Common myeloid progenitor, CD34-positive (primary cell): ENCODE measurements around the gene TTC7B.

Experiments
- CTCF ChIA-PET: fragments of 350-600 bp; sonication (Branson Sonifier 250); formaldehyde crosslinking; loops from one replicate; lab custom pipeline; 2021; ENCODE audit warnings: antibody characterized with exemption; lab: Charles Lee
- POLR2A ChIA-PET: fragments of 350-600 bp; sonication (Branson Sonifier 250); formaldehyde crosslinking; loops from one replicate; lab custom pipeline; 2021; ENCODE audit warnings: antibody characterized with exemption; lab: Charles Lee
- DNase-seq, 3 donors: peaks; one replicate each; pipeline versions ENCODE4 v3.0.0 to v3.0.0-alpha.2; 2013
- H3K27ac ChIP-seq, 2 experiments: 1 replicate in 1 of 2; 2 replicates in 1 of 2; pipeline ENCODE4 v1.7.0; 2013; ENCODE audit warnings: inconsistent platforms in 2 of 2, low read length in 2 of 2, mild to moderate bottlenecking in 2 of 2, low read depth in 1 of 2, moderate library complexity in 1 of 2; ENCODE audit not compliant: severe bottlenecking in 2 of 2, insufficient read depth in 1 of 2, poor library complexity in 1 of 2
- H3K27me3 ChIP-seq, 5 experiments: replicated peaks in 2 of 5; 1 replicate in 3 of 5; 2 replicates in 2 of 5; pipeline versions ENCODE4 v1.6.1 to v1.7.0; 2013; ENCODE audit warnings: low read length in 4 of 5, mild to moderate bottlenecking in 2 of 5, moderate library complexity in 2 of 5, inconsistent platforms in 1 of 5; ENCODE audit not compliant: insufficient read depth in 5 of 5, control insufficient read depth in 4 of 5
- H3K36me3 ChIP-seq, 4 experiments: 1 replicate in 2 of 4; 2 replicates in 2 of 4; pipeline versions ENCODE4 v1.6.1 to v1.7.0; 2013; ENCODE audit warnings: low read length in 3 of 4, control low read depth in 1 of 4, mild to moderate bottlenecking in 1 of 4; ENCODE audit not compliant: control insufficient read depth in 4 of 4, insufficient read depth in 4 of 4
- H3K4me1 ChIP-seq, 4 experiments: 1 replicate in 3 of 4; 2 replicates in 1 of 4; pipeline versions ENCODE4 v1.6.1 to v1.7.1; 2013; ENCODE audit warnings: low read length in 3 of 4, mild to moderate bottlenecking in 3 of 4, control low read depth in 1 of 4, inconsistent platforms in 1 of 4, moderate library complexity in 1 of 4; ENCODE audit not compliant: control insufficient read depth in 4 of 4, insufficient read depth in 4 of 4; ENCODE audit errors: control extremely low read depth in 1 of 4
- H3K4me3 ChIP-seq, 7 experiments: 1 replicate in 4 of 7; 2 replicates in 3 of 7; pipeline versions ENCODE4 v1.5.1 to v1.7.0; 2013; ENCODE audit warnings: mild to moderate bottlenecking in 7 of 7, low read length in 6 of 7, moderate library complexity in 6 of 7, inconsistent platforms in 2 of 7, low read depth in 2 of 7, control low read depth in 1 of 7; ENCODE audit not compliant: insufficient read depth in 4 of 7, control insufficient read depth in 1 of 7; ENCODE audit errors: extremely low read depth in 1 of 7
- H3K9me3 ChIP-seq, 5 experiments: 1 replicate in 4 of 5; 2 replicates in 1 of 5; pipeline versions ENCODE4 v1.6.1 to v1.7.1; 2013; ENCODE audit warnings: low read length in 4 of 5, mild to moderate bottlenecking in 2 of 5, inconsistent platforms in 1 of 5, low read depth in 1 of 5, moderate library complexity in 1 of 5; ENCODE audit not compliant: control insufficient read depth in 4 of 5, insufficient read depth in 2 of 5; ENCODE audit errors: control extremely low read depth in 1 of 5
- WGBS: methylation state at CpG from one replicate; pipeline ENCODE4 v1.1.5; 2013; ENCODE audit not compliant: insufficient coverage; 5-methylcytosine and 5-hydroxymethylcytosine counted together

Gene TTC7B

DNA sequence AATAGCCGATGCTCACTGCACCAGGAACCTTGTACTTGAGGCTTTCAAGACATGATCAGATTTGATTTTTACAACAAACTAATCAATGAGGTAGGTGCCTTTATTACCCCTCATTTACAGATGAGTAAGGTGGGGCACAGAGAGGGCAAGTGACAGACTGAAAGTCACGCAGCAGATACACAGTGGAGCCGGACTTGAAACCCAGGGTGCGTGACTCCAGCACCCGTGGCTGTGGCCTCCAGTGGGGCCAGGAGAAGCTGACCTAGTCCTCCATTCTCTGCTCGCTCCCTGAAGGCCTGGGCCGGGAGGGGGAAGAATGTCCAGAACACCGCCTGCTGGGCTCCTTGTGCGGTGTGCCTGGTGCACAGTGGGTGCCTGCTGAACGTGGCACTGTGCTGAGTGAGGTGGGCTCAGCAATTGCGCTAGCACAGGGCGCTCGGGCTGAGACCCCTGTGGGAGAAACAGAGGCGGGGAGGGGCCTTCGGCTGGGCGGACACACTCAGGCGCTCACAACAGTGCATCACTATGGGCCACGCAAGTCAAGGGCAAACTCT lies 294.2 kb downstream of the TTC7B start:
- CTCF ChIA-PET: interaction anchor here (1.1 kb wide), 1 partner anchor 12 kb away, joined by 3 read pairs; no protein-coding TSS in a partner anchor
- Histone ChIP-seq H3K9me3 (peaks cover 0 to 14% (median 7%) of the 10 kb centered on the region in 5 experiments), H3K4me3 (no peak overlapping the region), H3K27me3 (peaks cover 0 to 7% (median 0%) of the 10 kb centered on the region in 5 experiments), H3K36me3 (no peaks in the 10 kb centered on the region), H3K4me1 (peaks cover 0 to 4% (median 1%) of the 10 kb centered on the region in 4 experiments), H3K27ac (no peak overlapping the region)
- over 99% methylated on average over 17 of the region's 18 CpGs for WGBS
- no peak for DNase-seq
- POLR2A ChIA-PET: no interaction called here

DNA sequence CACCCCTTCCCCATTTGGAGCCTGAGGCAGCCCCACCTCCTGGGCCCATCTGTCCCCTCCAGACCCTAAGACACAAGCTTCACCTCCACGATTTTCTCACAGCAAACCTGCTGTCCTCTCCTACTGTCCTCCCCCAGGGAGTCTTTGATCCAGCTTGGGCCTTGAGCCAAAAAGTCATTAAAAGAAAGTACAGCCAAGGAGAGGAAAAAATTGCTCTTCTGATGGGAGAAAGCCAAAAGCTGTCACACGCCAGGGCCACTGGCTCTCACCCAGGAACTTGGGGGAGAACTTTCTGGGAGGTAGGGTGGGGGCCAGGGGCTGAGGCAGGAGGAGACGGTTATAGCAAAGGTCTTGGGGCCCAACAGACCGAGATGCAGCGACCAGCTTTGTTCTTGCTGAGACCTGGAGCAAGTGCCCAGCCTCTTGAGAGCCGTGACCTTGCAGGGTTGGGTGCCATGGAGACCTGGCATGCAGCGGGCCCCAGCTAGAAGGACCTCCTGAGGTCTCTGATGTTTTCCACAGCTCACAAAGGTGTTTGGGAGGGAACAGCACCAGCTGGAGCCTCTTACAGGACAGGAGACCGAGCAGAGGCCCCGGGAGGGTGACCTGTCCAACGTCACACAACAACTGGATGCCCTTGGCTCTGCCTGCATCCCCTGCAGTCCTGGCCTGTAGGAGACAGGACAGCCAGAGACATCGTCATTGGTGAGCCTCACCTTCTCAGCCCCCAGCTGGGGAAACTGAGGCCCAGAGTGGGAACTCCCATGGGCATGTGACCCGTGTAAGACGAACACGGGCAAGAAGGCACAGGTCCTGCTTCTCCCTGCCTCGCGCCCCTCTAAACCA lies 294.9 kb downstream of the TTC7B start:
- no peak overlapping the region for H3K4me3 ChIP-seq

DNA sequence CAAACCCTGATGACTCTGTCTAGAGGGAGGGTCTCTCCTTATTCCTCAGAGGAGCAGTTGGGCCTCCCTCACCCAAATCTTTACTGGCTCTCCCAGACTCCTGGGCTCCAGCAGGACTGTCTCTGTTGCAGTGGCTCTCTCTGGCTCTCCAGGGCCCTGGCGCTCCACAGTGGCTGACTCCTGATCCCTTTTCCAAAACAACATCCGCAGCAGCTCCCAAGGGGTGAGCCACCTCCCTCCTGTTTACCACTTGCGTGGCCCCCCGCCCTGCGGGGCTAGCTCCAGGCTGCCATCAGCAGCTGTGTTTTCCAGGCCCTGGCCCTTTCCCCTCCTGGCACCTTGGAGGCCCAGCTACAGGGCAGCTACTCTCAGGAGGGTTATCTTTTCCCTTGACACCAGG lies 295.9 kb downstream of the TTC7B start:
- Histone ChIP-seq H3K36me3 (no peaks in the 10 kb centered on the region), H3K9me3 (peaks cover 0 to 3% (median 0%) of the 10 kb centered on the region in 5 experiments), H3K27ac (no peak overlapping the region), H3K4me1 (peaks cover 0 to 5% (median 1%) of the 10 kb centered on the region in 4 experiments), H3K27me3 (peaks cover 0 to 6% (median 0%) of the 10 kb centered on the region in 5 experiments), H3K4me3 (no peak overlapping the region)
- WGBS: 94% methylated on average over 4 of the region's 5 CpGs
- no peak for DNase-seq
- CTCF ChIA-PET: interaction anchor here (0.6 to 3.1 kb wide), 3 partner anchors 11 to 135 kb away, joined by 3 to 14 read pairs (median 3); no protein-coding TSS in a partner anchor
- POLR2A ChIA-PET: no interaction called here

More for the DNA sequence above, 294.9 kb downstream of the TTC7B start:
- ChIA-PET POLR2A (no interaction called here), CTCF (interaction anchor here (0.6 to 0.8 kb wide), 3 partner anchors 12 to 200 kb away, joined by 3 read pairs; no protein-coding TSS in a partner anchor)
- Histone ChIP-seq H3K27me3 (peaks cover 0 to 7% (median 0%) of the 10 kb centered on the region in 5 experiments), H3K4me1 (peaks cover 0 to 5% (median 1%) of the 10 kb centered on the region in 4 experiments), H3K27ac (no peak overlapping the region), H3K9me3 (peaks cover 0 to 8% (median 1%) of the 10 kb centered on the region in 5 experiments), H3K36me3 (no peaks in the 10 kb centered on the region)
- WGBS: 93% methylated on average over 15 of the region's 16 CpGs
- no peak for DNase-seq

DNA sequence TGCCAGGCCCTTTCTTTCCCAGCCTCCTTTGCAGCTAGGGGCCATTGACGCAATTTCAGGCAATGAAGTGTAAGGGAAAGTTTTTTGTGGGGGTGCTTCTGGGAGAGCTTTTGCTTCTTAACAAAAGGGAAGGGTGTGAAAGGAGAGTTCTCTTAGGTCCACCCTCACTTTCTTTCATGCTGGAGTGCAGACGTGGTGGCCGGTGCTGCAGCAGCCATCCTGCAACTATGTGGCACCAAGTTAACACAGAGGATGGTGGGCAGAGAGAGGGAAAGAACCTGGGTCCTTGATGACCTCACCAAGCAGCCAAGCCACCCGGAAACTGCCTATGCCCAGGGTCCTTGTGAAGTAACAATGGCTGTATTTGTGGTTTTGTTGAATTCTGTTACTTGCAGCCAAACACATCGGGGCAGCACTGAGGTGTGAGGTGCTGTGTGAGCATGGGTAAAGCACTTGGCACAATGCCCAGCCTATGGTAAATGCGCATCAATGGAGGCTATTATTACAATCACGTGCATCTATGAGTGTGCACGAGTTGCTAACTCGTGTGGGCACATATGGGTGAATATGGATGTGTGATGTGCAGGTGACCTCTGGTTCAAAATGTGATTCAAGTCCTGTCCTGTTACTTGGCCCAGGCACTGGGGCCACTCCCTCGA lies 296.8 kb downstream of the TTC7B start:
- H3K4me3 ChIP-seq: no peak overlapping the region
- POLR2A ChIA-PET: no interaction called here
- CTCF ChIA-PET: interaction anchor here (1.2 to 3.1 kb wide), 5 partner anchors 10 to 218 kb away, joined by 3 to 14 read pairs (median 3); no protein-coding TSS in a partner anchor
- no peak overlapping the region for H3K27ac ChIP-seq
- H3K36me3 ChIP-seq: no peaks in the 10 kb centered on the region
- H3K27me3 ChIP-seq: no peaks in the 10 kb centered on the region
- DNase-seq: no peak
- peaks cover 0 to 5% (median 1%) of the 10 kb centered on the region in 4 experiments for H3K4me1 ChIP-seq
- peaks cover 0 to 3% (median 0%) of the 10 kb centered on the region in 5 experiments for H3K9me3 ChIP-seq
- 94% methylated on average over 8 of the region's 10 CpGs for WGBS

DNA sequence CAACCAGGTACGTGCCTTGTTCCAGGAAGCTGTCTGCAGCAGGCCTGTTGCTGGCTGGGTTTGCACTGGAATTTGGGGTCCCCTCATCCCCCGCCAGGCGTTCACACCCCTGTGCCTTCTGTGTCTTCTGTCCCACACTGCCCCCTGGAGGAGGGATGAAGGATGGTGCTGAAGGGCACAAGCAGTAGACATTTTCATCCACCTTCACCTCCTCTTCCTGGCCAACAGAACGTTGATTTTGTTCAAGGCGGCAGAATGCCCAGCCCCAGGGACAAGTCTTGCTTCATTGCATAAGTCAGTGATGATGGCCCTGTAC lies 297.3 kb downstream of the TTC7B start:
- H3K36me3 ChIP-seq: no peaks in the 10 kb centered on the region
- peaks cover 0 to 5% (median 1%) of the 10 kb centered on the region in 4 experiments for H3K4me1 ChIP-seq
- POLR2A ChIA-PET: interaction anchor here (2.0 kb wide), 1 partner anchor 117 kb away, joined by 5 read pairs; no protein-coding TSS in a partner anchor
- no peaks in the 10 kb centered on the region for H3K27me3 ChIP-seq
- no peak overlapping the region for H3K4me3 ChIP-seq
- peaks cover 0 to 3% (median 0%) of the 10 kb centered on the region in 5 experiments for H3K9me3 ChIP-seq
- H3K27ac ChIP-seq: no peak overlapping the region
- CTCF ChIA-PET: interaction anchor here (0.8 to 3.1 kb wide), 7 partner anchors 10 to 217 kb away, joined by 3 to 14 read pairs (median 3); no protein-coding TSS in a partner anchor
- peak; percentile 31 to 70 (median 67) for DNase-seq
- 65% methylated on average over 3 of the region's 5 CpGs for WGBS

GRCh38 chr14:90518069-90518940 lies 297.9 kb downstream of the TTC7B start:
- H3K4me3 ChIP-seq: no peak overlapping the region
- 93% methylated on average over 22 of the region's 25 CpGs for WGBS
- DNase-seq: no peak
- H3K4me1 ChIP-seq: peaks cover 0 to 6% (median 1%) of the 10 kb centered on the region in 4 experiments
- ChIA-PET CTCF (interaction anchor here (0.7 to 3.1 kb wide), 12 partner anchors 9 to 229 kb away, joined by 3 to 14 read pairs (median 3); no protein-coding TSS in a partner anchor), POLR2A (interaction anchor here (2.0 kb wide), 1 partner anchor 116 kb away, joined by 5 read pairs; no protein-coding TSS in a partner anchor)
- no peaks in the 10 kb centered on the region for H3K36me3 ChIP-seq
- peaks cover 0 to 3% (median 0%) of the 10 kb centered on the region in 5 experiments for H3K9me3 ChIP-seq
- H3K27me3 ChIP-seq: no peaks in the 10 kb centered on the region
- no peak overlapping the region for H3K27ac ChIP-seq
